Measurements from ENCODE around the gene LIN37.
"Not testable (repeated sequence)": the region's sequence is repeated elsewhere in the genome, so short reads cannot be mapped to it uniquely, and the experiment has no call there.

The LIN37 gene

GRCh38 chr19:35753634-35754369 lies 5.4 kb downstream of the LIN37 start:
- no peak for DNase-seq (ENCODE audit: low read depth)

GRCh38 chr19:35754370-35755130 lies 6.2 kb downstream of the LIN37 start:
- no peak for DNase-seq (ENCODE audit: low read depth)

- DNase-seq (ENCODE audit: low read depth), result no peak
Measured at GRCh38 chr19:35755131-35755549, 6.8 kb downstream of the LIN37 start.

GRCh38 chr19:35755550-35756376 lies 7.4 kb downstream of the LIN37 start:
- DNase-seq (ENCODE audit: low read depth), result no peak

- DNase-seq (ENCODE audit: low read depth), result no peak
Measured at GRCh38 chr19:35756377-35757230, 8.2 kb downstream of the LIN37 start, which contains the start of gene HSPB6. Gene HSPB6, minus strand, starts transcription at chr19:35757029. Its CDS starts 21 bp downstream, at chr19:35757008.

GRCh38 chr19:35757231-35757748 lies 8.9 kb downstream of the LIN37 start:
- peak; percentile 91 for DNase-seq (ENCODE audit: low read depth)

- DNase-seq (ENCODE audit: low read depth), result peak; percentile 100
Measured at GRCh38 chr19:35757749-35758608, 9.6 kb downstream of the LIN37 start, which contains the start of gene PROSER3. Gene PROSER3, plus strand, starts transcription at chr19:35758176. Its CDS starts 40 bp downstream, at chr19:35758216.

- DNase-seq (ENCODE audit: low read depth), result no peak
Measured at GRCh38 chr19:35759697-35760096, 11.3 kb downstream of the LIN37 start.

- DNase-seq (ENCODE audit: low read depth), result peak; percentile 48
Measured at GRCh38 chr19:35760711-35761349, 12.5 kb downstream of the LIN37 start.

GRCh38 chr19:35764432-35765315 lies 16.3 kb downstream of the LIN37 start:
- DNase-seq (ENCODE audit: low read depth), result no peak

- DNase-seq (ENCODE audit: low read depth), result no peak
Measured at GRCh38 chr19:35766571-35767104, 18.3 kb downstream of the LIN37 start.

- no peak for DNase-seq (ENCODE audit: low read depth)
Measured at GRCh38 chr19:35767288-35768081, 19.1 kb downstream of the LIN37 start.

GRCh38 chr19:35768082-35768421 lies 19.7 kb downstream of the LIN37 start:
- DNase-seq (ENCODE audit: low read depth), result no peak

- DNase-seq (ENCODE audit: low read depth), result not testable (repeated sequence)
Measured at GRCh38 chr19:35772362-35772761, 24.0 kb downstream of the LIN37 start.

GRCh38 chr19:35773020-35773806 lies 24.8 kb downstream of the LIN37 start:
- DNase-seq (ENCODE audit: low read depth), result no peak

- DNase-seq (ENCODE audit: low read depth), result no peak
Measured at GRCh38 chr19:35774274-35775045, 26.1 kb downstream of the LIN37 start.

Data from HS-27A (cell line).